VCaP (cell line): Measurements from ENCODE around the gene C16orf54.
"Not testable (repeated sequence)": the region's sequence is repeated elsewhere in the genome, so short reads cannot be mapped to it uniquely, and the experiment has no call there.

Experiments used
- H3K27ac ChIP-seq: fragments of 450-650 bp; 2 replicates; pipeline ENCODE4 v1.5.1; 2017
- CTCF ChIP-seq: fragments of 450-650 bp; conservative IDR thresholded peaks from 2 replicates; pipeline ENCODE4 v1.5.1; 2017; ENCODE audit warnings: mild to moderate bottlenecking, moderate library complexity

Gene C16orf54

DNA sequence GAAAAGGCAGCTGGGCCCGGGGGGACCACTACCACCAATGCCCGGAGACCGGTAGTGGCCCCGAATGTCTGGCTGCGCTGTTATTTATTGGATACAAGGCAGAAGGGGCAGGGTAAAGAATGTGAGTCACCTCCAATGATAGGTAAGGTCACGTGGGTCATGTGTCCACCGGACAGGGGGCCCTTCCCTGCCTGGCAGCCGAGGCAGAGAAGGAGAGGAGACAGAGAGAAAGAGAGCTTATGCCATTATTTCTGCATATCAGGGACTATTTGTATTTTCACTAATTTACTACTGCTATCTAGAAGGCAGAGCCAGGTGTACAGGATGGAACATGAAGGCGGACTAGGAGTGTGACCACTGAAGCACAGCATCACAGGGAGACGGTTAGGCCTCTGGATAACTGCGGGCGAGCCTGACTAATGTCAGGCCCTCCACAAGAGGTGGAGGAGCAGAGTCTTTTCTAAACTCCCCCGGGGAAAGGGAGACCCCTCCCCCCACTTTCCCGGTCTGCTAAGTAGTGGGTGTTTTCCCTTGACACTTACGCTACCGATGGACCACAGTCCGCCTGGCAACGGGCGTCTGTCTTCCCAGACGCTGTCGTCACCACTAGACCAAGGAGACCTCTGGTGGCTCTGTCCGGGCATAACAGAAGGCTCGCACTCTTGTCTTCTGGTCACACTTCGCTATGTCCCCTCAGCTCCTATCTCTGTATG lies 24.5 kb downstream of the C16orf54 start:
- not testable (repeated sequence) for H3K27ac ChIP-seq
- peak; percentile 59 for TF ChIP-seq CTCF

- H3K27ac ChIP-seq: no peak overlapping the region
- no peak for TF ChIP-seq CTCF
These were observed 25.1 kb downstream of the C16orf54 start for GRCh38 chr16:29720703-29721102.

- H3K27ac ChIP-seq: no peak overlapping the region
- no peak for TF ChIP-seq CTCF
These were observed 26.7 kb downstream of the C16orf54 start for GRCh38 chr16:29719063-29719462.

GRCh38 chr16:29717113-29717512 lies 28.7 kb downstream of the C16orf54 start:
- no peak for TF ChIP-seq CTCF
- no peak overlapping the region for H3K27ac ChIP-seq

DNA sequence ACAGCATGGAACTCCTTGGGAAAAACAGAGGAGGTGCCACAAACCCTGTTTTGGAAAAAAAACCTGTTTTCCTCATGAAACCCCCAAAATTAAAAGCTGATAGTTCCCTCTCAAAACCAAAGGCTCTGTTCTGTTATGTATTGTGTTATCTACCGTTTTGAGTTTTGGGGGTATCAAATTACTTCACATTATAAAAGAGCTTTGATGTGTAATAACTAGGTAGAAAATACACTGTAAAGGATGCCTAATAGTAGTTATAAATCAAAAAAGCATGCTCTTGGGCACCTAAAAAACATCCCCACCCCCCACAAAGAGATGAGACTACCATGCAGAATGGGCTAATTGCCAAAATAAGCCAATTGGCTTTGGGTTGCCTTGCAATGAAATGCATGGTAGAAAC lies 30.8 kb downstream of the C16orf54 start:
- no peak for TF ChIP-seq CTCF

GRCh38 chr16:29714396-29714795 lies 31.4 kb downstream of the C16orf54 start:
- no peak overlapping the region for H3K27ac ChIP-seq
- TF ChIP-seq CTCF: no peak

More for the DNA sequence above, 30.8 kb downstream of the C16orf54 start:
- no peak overlapping the region for H3K27ac ChIP-seq

GRCh38 chr16:29712809-29713208 lies 33.0 kb downstream of the C16orf54 start:
- H3K27ac ChIP-seq: no peak overlapping the region

More at GRCh38 chr16:29712809-29713208, 33.0 kb downstream of the C16orf54 start:
- TF ChIP-seq CTCF: no peak
